Keratinocyte (primary cell): Measurements from ENCODE around the gene FBXW12.
"Not testable (repeated sequence)": the region's sequence is repeated elsewhere in the genome, so short reads cannot be mapped to it uniquely, and the experiment has no call there.

Experiments
- CTCF ChIP-seq, 3 experiments: IDR thresholded peaks in 1 of 3; conservative IDR thresholded peaks in 1 of 3; optimal IDR thresholded peaks in 1 of 3; 2 replicates in 2 of 3; 3 replicates in 1 of 3; pipeline versions ENCODE3 to v1.5.1; 2011; ENCODE audit warnings: low read length in 3 of 3, mild to moderate bottlenecking in 3 of 3, moderate library complexity in 2 of 3, control low read depth in 1 of 3, inconsistent platforms in 1 of 3; ENCODE audit not compliant: insufficient read depth in 2 of 3; ENCODE audit errors: extremely low read depth in 1 of 3
- EZH2 ChIP-seq: IDR thresholded peaks from one replicate; pipeline ENCODE4 v1.6.1; 2012; ENCODE audit warnings: inconsistent platforms, mild to moderate bottlenecking, low read length, moderate library complexity

DNA sequence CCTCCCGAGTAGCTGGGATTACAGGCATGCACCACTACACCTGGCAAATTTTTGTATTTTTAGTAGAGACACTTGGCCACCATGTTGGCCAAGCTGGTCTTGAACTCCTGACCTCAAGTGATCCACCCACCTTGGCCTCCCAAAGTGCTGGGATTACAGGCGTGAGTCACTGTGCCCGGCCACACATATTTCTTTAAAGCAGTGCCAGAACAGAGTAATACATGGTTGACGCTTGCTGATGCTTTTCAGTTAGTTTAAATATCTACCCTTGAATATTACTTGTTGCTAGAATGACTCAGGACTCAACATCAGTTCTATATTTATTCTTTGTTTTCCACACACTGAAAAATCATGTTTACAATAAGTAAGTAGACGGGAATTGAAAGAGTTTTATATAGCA is 34.5 kb upstream of the FBXW12 start:
- not testable (repeated sequence) for TF ChIP-seq CTCF (optimal IDR thresholded peaks at IDR 0.05 in 1 of 3, IDR thresholded peaks at IDR 0.05 in 1 of 3, conservative IDR thresholded peaks at IDR 0.05 in 1 of 3; ENCODE audit: extremely low read depth in 1 of 3, insufficient read depth in 2 of 3, low read length in 3 of 3); EZH2
